GM12891 (cell line): ENCODE data around the gene ZDHHC7.
"Not testable (repeated sequence)": the region's sequence is repeated elsewhere in the genome, so short reads cannot be mapped to it uniquely, and the experiment has no call there.

ENCODE experiments used
- DNase-seq: peaks from one replicate; pipeline ENCODE4 v3.0.0; 2011; ENCODE audit warnings: low spot score; ENCODE audit not compliant: insufficient read length
- FAIRE-seq: peaks from 2 replicates; lab custom pipeline; 2011; peaks lifted over from hg19 to GRCh38; lab: Jason Lieb, UNC
- PAX5 ChIP-seq: IDR thresholded peaks from 2 replicates; pipeline ENCODE4 v1.6.1; 2011; ENCODE audit warnings: low read length, moderate library complexity, mild to moderate bottlenecking; ENCODE audit not compliant: insufficient read depth, severe bottlenecking
- POLR2A ChIP-seq: IDR thresholded peaks from 2 replicates; pipeline ENCODE4 v1.6.1; 2011; ENCODE audit warnings: low read depth, low read length, control low read depth
- POLR2AphosphoS5 ChIP-seq: IDR thresholded peaks from 2 replicates; pipeline ENCODE4 v1.6.1; 2011; ENCODE audit warnings: low read depth, low read length, control low read depth
- POU2F2 ChIP-seq: IDR thresholded peaks from 2 replicates; pipeline ENCODE4 v1.6.1; 2011; ENCODE audit warnings: low read depth, mild to moderate bottlenecking, control low read depth, low read length, moderate library complexity
- SPI1 ChIP-seq: IDR thresholded peaks from 2 replicates; pipeline ENCODE4 v1.6.1; 2011; ENCODE audit warnings: low read depth, low read length, control low read depth
- TAF1 ChIP-seq: IDR thresholded peaks from 2 replicates; pipeline ENCODE4 v1.6.1; 2011; ENCODE audit warnings: low read depth, low read length, control low read depth

The ZDHHC7 gene

GRCh38 chr16:85042606-85043005 is 31.3 kb upstream of the ZDHHC7 start:
- FAIRE-seq (no peak), DNase-seq (no peak)
- TF ChIP-seq PAX5 = no peak
- TF ChIP-seq POLR2AphosphoS5 = no peak
- TF ChIP-seq POU2F2 = no peak
- no peak for TF ChIP-seq SPI1
- TF ChIP-seq POLR2A = no peak
- TF ChIP-seq TAF1 = no peak

DNA sequence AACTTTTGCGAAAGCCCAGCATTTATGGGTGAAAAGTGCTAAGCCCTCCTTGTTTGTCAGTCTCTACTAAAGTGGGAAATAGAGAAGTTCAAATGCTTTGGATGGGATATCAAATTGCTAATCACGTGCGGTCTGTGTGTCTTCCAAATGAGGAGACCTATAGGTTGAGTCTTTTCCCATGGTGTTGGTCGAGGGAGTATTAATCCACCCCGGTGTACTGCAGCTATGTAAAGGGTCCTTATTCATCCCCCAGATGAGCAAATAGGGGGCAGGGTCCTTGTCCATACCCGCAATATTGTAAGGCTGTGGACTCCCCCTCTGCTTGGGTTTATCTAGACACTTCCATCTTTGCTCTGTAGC is 30.8 kb upstream of the ZDHHC7 start:
- no peak for TF ChIP-seq POU2F2
- TF ChIP-seq POLR2A = no peak
- TF ChIP-seq SPI1 = no peak
- no peak for TF ChIP-seq PAX5
- TF ChIP-seq TAF1 = no peak
- no peak for TF ChIP-seq POLR2AphosphoS5
- no peak for FAIRE-seq
- DNase-seq = no peak

- TF ChIP-seq TAF1 = no peak
- FAIRE-seq (no peak), DNase-seq (no peak)
These were observed 30.2 kb upstream of the ZDHHC7 start for GRCh38 chr16:85041219-85042166.

DNA sequence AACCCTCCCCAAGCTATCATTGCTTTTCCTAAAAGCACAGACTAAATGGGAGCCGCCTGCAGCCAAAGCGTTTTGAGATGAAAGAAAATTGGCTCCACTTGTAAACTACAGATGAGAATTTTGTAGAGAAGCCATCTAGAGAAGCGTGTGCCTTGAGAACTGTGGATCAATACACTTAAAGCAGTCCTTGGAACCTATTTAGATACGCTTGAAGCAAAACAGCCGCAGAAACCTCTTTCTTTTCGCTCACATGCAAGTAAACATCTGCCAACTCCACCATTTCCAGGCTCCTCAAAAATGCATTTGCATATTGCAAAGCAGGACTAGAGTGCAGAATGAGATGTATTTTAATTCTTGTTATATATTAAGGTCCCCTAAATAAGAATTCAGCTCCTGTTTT is 29.4 kb upstream of the ZDHHC7 start:
- FAIRE-seq (no peak), DNase-seq (no peak)
- TF ChIP-seq PAX5 = no peak
- no peak for TF ChIP-seq POLR2A
- TF ChIP-seq POLR2AphosphoS5 = no peak
- no peak for TF ChIP-seq SPI1
- no peak for TF ChIP-seq TAF1
- no peak for TF ChIP-seq POU2F2

DNA sequence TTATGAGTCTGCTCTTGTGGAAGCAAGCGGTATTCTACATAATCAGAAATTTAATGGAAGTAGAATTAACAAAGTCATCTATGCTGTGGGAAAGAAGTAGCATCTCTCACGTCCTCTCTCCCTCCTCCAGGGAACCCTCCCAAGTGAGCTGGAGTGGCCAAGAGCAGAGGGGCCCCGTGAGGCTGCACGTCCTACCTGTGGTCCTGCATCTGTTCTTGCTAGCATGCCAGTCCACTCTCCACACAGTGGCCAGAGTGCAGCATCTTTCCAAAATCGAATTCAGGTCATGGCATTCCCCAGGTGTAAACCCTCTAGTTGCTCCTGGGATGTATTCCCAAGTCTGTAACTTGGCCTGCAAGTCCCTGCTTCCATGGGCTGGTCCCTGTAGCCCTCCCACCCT is 26.4 kb upstream of the ZDHHC7 start:
- DNase-seq = no peak
- no peak for FAIRE-seq
- TF ChIP-seq POLR2A (no peak), TAF1 (no peak), SPI1 (no peak), POU2F2 (no peak), PAX5 (no peak), POLR2AphosphoS5 (no peak)

GRCh38 chr16:85037050-85037410 is 25.7 kb upstream of the ZDHHC7 start:
- DNase-seq (no peak), FAIRE-seq (no peak)
- TF ChIP-seq POU2F2 (no peak), TAF1 (no peak), POLR2AphosphoS5 (no peak), POLR2A (no peak), PAX5 (no peak), SPI1 (no peak)

GRCh38 chr16:85036236-85037049 is 25.1 kb upstream of the ZDHHC7 start:
- TF ChIP-seq PAX5 (no peak), POLR2A (no peak), POLR2AphosphoS5 (no peak), TAF1 (no peak), SPI1 (no peak), POU2F2 (no peak)
- DNase-seq (no peak), FAIRE-seq (no peak)

DNA sequence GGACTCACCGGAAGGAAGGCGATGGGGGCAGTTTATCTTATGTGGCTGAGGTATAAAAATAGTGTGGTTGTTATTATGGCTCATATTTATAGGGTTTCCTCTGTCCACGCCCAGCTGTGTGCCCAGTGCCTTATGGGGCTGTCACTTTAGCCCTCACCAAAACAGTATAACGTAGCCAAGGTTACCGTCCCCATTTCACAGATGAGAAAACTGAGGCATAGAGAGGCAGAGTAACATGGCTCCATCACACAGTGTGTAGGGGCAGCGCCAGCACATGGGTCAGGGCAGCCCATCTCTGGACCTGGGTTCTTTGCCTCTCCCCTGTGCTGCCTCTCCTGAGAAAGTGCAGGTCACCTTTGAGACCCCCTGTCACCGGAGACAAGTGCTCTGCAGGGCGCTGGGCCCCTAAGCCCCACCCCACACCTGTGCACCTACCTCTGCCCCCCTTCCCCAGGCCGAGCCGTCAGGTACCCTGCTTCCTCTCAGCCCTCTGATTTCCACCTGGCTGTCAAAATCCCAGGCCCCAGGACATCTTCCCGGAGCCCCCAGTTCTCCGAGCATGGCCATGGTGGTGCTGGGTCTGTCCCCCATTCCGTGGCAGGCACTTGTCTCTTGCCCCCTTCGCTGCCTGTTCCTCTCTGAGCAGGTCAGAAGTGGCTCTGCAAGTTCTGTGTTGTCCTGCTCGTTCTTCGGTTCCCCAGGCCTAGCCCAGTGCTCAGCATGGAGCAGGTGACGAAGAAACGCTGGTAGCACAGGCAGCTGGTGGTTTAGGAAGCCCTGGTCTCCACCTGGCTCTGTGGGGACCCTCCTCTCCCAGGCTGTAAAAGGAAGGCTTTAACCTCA is 23.5 kb upstream of the ZDHHC7 start:
- TF ChIP-seq TAF1 (no peak), SPI1 (no peak), PAX5 (no peak), POLR2A (no peak), POLR2AphosphoS5 (no peak), POU2F2 (no peak)
- DNase-seq (no peak), FAIRE-seq (no peak)

DNA sequence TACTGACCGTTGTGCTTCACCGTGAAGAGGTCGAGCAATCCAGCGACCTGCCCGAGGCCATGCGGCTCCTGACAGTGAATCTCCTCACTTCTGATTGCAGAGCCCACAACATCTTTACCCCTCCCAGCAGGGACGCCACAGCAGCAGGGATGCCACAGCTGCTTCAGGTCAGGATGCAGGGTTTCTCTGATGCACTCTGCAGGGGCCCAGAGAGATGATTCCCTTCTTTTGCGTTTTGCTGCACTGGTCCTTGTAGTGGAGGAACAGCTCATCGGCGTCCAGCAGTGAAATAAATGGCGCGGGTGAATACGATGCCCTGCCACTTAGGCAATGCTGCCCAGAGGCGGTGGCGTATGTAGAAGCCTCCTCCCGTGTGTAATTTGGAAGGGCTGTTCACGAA is 21.8 kb upstream of the ZDHHC7 start:
- FAIRE-seq (no peak), DNase-seq (no peak)
- TF ChIP-seq POU2F2 = no peak
- TF ChIP-seq PAX5 = no peak
- no peak for TF ChIP-seq TAF1
- no peak for TF ChIP-seq SPI1
- TF ChIP-seq POLR2AphosphoS5 = no peak

DNA sequence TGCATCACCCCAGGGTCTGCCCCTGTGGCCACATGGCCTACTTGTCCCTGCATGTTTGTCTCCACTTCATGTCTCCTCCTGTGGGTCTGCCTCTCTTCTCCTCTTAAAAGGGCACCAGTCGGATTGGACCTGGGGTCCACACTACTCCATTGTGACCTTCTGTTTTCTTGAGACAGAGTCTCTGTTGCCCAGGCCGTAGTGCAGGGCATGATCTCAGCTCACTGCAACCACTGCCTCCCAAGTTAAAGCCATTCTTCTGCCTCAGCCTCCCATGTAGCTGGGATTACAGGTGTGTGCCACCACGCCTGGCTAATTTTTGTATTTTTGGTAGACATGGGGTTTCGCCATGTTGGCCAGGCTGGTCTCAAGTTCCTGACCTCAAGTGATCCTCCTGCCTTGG is 20.9 kb upstream of the ZDHHC7 start:
- DNase-seq, FAIRE-seq: not testable (repeated sequence)
